Measurements from ENCODE around the gene PACSIN1.

DNA sequence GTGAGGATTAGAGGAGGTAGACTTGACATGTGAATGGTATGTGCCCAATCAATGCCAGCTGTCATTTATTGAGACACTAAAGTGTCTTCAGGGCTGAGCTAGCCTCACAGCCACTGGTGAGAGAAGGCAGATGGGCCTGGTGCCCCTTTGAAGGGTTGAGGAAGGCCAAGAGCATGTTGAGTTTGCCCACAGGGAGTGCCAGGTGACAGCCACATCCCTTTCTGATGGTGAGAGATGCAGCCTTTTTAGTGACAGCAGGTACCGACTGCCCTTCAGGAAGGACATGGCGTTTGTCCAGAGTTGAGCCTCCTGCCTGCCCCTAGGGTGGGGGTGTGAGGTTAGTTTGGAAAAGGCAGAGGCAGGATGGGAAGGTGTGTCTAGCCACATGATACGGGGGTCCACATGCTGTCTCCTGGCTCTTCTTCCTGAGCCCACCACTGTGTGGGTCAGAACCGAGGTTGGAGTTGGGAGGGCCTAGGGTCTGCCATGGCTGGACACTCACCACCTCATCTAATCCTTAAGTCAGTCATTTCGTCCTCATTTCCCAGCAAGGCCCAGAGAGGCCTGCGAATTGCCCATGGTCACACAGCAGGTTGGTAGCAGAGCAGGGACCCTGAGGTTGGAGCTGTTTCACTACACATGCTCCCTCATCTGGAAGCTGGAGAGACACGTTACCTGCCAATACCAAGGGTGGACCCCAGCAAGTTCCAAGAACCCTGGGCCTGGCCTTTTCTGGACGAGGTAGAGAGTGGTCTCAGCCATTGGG lies 57.7 kb downstream of the PACSIN1 start:
- TF ChIP-seq, protein P1, sequence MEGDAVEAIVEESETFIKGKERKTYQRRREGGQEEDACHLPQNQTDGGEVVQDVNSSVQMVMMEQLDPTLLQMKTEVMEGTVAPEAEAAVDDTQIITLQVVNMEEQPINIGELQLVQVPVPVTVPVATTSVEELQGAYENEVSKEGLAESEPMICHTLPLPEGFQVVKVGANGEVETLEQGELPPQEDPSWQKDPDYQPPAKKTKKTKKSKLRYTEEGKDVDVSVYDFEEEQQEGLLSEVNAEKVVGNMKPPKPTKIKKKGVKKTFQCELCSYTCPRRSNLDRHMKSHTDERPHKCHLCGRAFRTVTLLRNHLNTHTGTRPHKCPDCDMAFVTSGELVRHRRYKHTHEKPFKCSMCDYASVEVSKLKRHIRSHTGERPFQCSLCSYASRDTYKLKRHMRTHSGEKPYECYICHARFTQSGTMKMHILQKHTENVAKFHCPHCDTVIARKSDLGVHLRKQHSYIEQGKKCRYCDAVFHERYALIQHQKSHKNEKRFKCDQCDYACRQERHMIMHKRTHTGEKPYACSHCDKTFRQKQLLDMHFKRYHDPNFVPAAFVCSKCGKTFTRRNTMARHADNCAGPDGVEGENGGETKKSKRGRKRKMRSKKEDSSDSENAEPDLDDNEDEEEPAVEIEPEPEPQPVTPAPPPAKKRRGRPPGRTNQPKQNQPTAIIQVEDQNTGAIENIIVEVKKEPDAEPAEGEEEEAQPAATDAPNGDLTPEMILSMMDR (IDR thresholded peaks at IDR 0.05) = no peak
- TF ChIP-seq POLR2AphosphoS5 (IDR thresholded peaks at IDR 0.05) (no peak), EP300 (IDR thresholded peaks at IDR 0.05) (no peak), POLR2A (IDR thresholded peaks at IDR 0.05) (no peak)
